ENCODE results near the gene MGAT1. TPM values are rescaled to one million over a fixed set of nuclear protein-coding genes. Genes with fewer than 3 reads are reported as not detected.
"Not testable (repeated sequence)": the region's sequence is repeated elsewhere in the genome, so short reads cannot be mapped to it uniquely, and the experiment has no call there.

The MGAT1 gene
- total RNA-seq, 4 donors from 2014 or later = 67.6 to 136 (median 99.5) TPM

DNA sequence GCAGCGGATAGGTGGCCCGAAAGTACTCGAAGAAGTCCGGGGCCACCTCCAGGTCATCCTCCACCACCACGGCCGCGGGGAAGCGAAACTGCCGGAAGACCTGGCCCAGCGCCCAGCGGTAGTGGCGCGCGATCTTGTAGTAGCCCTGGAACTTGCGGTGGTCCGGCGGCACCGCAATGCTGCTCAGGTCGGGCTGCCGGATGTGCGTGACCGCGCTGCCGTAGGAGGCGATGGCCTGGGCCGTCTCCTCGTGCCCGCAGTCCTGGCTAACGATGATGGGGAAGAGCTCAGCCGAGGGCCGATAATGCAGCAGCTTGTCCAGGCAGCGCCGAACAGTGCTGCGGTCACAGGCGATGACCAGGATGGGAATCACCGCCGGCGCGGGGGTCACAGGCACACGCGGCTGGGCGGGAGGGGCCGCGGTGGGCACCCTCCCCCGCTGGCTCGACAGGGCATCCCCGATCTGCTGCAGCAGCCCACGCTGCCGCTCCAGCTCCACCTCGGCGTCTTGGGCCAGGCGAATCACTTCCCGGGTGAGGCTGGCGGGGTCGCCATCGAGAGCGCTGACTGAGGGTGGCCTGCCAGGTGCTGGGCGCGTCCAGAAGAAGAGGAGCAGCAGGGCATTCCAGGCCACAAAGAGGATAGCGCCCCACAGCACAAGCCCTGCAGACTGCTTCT, 10.2 kb downstream of the MGAT1 start:
- TF ChIP-seq, protein P1, sequence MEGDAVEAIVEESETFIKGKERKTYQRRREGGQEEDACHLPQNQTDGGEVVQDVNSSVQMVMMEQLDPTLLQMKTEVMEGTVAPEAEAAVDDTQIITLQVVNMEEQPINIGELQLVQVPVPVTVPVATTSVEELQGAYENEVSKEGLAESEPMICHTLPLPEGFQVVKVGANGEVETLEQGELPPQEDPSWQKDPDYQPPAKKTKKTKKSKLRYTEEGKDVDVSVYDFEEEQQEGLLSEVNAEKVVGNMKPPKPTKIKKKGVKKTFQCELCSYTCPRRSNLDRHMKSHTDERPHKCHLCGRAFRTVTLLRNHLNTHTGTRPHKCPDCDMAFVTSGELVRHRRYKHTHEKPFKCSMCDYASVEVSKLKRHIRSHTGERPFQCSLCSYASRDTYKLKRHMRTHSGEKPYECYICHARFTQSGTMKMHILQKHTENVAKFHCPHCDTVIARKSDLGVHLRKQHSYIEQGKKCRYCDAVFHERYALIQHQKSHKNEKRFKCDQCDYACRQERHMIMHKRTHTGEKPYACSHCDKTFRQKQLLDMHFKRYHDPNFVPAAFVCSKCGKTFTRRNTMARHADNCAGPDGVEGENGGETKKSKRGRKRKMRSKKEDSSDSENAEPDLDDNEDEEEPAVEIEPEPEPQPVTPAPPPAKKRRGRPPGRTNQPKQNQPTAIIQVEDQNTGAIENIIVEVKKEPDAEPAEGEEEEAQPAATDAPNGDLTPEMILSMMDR (IDR thresholded peaks at IDR 0.05) = no peak
- no peak for TF ChIP-seq POLR2A (IDR thresholded peaks at IDR 0.05)
- Histone ChIP-seq H3K27me3 (no peaks in the 10 kb centered on the region), H3K27ac (no peak overlapping the region), H3K36me3 (no peaks in the 10 kb centered on the region), H3K4me1 (peaks cover 0 to 3% of the 10 kb centered on the region in 2 donors), H3K9me3 (no peaks in the 10 kb centered on the region), H3K4me3 (no peak overlapping the region)
- no peak for DNase-seq
- intact Hi-C loops (cut with DNase I; ENCODE audit: low total_unique reads) = no loop called here

DNA sequence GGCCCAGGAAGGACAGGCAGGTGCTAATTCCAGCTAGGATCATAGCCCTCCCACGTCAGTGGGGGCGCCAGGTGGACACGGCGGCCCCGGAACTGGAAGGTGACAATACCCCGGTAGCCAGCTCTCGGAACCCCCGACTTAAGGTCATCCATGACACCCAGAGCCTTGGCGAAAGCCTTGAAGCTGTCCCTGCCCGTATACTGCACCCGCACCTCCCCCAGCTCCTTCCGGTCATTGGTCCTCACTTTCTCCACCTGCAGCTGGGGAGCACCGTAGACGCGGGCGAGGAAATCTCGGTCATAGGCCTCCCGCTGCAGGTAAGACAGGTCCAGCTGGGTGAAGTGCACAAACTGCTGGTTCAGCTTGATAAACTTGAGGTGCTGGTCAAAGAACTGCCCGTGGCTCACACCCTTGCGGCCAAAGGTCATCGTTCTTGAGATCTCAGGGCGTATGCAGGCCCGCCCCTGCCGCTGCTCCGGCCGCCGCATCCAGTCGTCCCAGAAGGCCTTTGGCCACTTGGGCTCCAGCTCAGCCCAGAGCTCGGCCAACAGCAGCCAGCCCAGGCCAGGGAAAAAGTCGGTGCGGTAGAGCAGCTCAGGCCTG, 10.9 kb downstream of the MGAT1 start:
- DNase-seq = no peak
- Histone ChIP-seq H3K36me3 (no peaks in the 10 kb centered on the region), H3K4me1 (no peaks in the 10 kb centered on the region)

DNA sequence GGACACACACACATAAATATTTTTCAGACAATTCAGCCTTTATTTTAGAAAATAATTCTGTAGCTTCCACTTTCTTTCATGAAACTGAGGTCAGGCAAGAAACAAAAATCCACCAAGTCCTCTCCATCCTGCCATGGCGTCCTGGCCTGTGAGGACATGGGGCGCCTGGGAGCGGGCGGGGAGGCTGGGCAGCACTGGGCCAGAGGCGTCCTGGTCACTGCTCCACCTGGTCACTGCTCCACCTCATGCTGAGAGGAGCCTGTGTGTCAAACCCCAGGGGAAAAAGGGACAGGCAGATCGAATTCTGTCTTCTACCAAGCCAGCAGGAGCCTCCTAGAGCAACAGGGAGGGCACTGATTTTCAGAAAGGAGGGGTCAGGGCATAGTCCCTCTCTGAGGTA, 12.1 kb downstream of the MGAT1 start:
- Histone ChIP-seq H3K27me3 (no peaks in the 10 kb centered on the region), H3K36me3 (no peaks in the 10 kb centered on the region), H3K27ac (no peak overlapping the region), H3K9me3 (no peaks in the 10 kb centered on the region), H3K4me1 (peaks cover 6 to 7% of the 10 kb centered on the region in 2 donors), H3K4me3 (no peak overlapping the region)
- TF ChIP-seq, protein P1 (IDR thresholded peaks at IDR 0.05) = no peak
- TF ChIP-seq POLR2A (IDR thresholded peaks at IDR 0.05) = no peak
- intact Hi-C loops (cut with DNase I; ENCODE audit: low total_unique reads) = no loop called here
- DNase-seq = no peak

More for the DNA sequence above, 10.9 kb downstream of the MGAT1 start:
- H3K9me3 ChIP-seq = no peaks in the 10 kb centered on the region
- H3K27ac ChIP-seq = no peak overlapping the region
- no peak for TF ChIP-seq POLR2A (IDR thresholded peaks at IDR 0.05)
- TF ChIP-seq, protein P1 (IDR thresholded peaks at IDR 0.05) = no peak
- H3K4me3 ChIP-seq = no peak overlapping the region
- H3K27me3 ChIP-seq = no peaks in the 10 kb centered on the region
- intact Hi-C loops (cut with DNase I; ENCODE audit: low total_unique reads) = no loop called here

DNA sequence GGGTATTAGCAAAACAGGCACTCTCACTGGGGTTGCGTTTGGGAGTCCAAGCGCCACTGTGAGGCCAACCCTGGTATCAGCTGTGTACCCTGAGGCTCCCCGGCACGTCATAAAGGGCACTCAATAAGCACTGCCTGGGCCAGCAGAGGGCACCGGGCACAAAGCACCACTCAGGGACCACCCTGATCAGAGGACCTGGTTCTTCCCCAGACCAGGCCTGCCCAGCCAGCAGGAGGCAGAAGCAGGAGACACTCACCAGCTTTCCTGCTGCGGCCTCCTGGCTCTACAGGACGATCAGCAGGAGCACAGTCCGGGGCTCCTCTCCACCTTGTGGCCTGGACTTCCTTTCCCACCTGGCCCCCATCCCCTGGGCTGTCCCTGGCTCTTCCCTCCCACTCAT, 12.6 kb downstream of the MGAT1 start:
- intact Hi-C loops (cut with DNase I; ENCODE audit: low total_unique reads) = no loop called here
- Histone ChIP-seq H3K27ac (no peak overlapping the region), H3K36me3 (no peaks in the 10 kb centered on the region), H3K27me3 (no peaks in the 10 kb centered on the region), H3K4me3 (no peak overlapping the region), H3K9me3 (no peaks in the 10 kb centered on the region), H3K4me1 (peaks cover 7 to 11% of the 10 kb centered on the region in 2 donors)
- TF ChIP-seq, protein P1 (IDR thresholded peaks at IDR 0.05) = no peak
- TF ChIP-seq POLR2A (IDR thresholded peaks at IDR 0.05) = no peak
- DNase-seq = no peak

DNA sequence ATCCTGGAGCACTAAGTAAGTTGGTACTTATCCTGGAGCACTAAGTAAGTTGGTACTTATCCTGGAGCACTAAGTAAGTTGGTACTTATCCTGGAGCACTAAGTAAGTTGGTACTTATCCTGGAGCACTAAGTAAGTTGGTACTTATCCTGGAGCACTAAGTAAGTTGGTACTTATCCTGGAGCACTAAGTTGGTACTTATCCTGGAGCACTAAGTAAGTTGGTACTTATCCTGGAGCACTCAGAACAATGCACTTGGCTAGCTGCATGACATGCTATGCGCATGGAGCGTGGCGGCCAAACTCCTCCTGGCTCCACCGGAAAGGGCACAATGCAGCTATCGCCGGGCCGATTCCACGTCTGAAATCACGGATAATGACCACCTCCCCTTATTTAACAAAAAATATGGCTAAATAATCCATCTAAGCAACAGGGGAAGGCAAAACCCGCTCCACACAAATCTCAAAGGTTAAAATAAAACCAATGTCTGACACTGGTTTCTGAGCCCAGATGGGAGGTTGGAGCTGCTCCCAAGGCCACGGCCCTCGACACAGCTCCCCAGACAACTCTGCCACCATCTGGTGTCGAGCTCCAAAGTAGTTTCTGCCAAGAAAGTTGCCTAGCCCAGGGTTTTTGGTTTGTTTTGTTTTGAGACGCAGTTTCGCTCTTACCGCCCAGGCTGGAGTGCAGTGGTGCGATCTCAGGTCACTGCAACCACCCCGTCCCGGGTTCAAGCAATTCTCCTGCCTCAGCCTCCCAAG, 13.8 kb downstream of the MGAT1 start:
- peaks cover 7 to 12% of the 10 kb centered on the region in 2 donors for H3K4me1 ChIP-seq
- intact Hi-C loops (cut with DNase I; ENCODE audit: low total_unique reads) = loop anchor here (10.0 kb wide), 1 partner anchor 76 kb away; the partner anchor contains the start of gene ZFP62
- not testable (repeated sequence) for H3K4me3 ChIP-seq, H3K36me3 ChIP-seq, H3K27ac ChIP-seq, H3K27me3 ChIP-seq, DNase-seq, H3K9me3 ChIP-seq

Measured in uterus (tissue), 4 donors.